Progenitor cell of endocrine pancreas (in vitro differentiated cells): ENCODE data around the gene CRISP1. TPM values are rescaled to one million over a fixed set of nuclear protein-coding genes. Genes with fewer than 3 reads are reported as not detected.
A peak's percentile ranks its signal among the peaks of the same experiment; 100 is the strongest.

Experiments used
- DNase-seq: peaks from one replicate; pipeline ENCODE4 v3.0.0; 2021; ENCODE audit warnings: low spot score; ENCODE audit not compliant: unreplicated experiment
- H3K27ac Mint-ChIP-seq: 2 replicates; pipeline ENCODE4 v1.8.0; 2021; ENCODE audit warnings: mild to moderate bottlenecking, moderate library complexity, mixed read lengths
- H3K27me3 Mint-ChIP-seq: 2 replicates; pipeline ENCODE4 v1.8.0; 2021; ENCODE audit warnings: mixed read lengths
- H3K36me3 Mint-ChIP-seq: 2 replicates; pipeline ENCODE4 v1.8.0; 2022; ENCODE audit warnings: mixed read lengths; ENCODE audit not compliant: insufficient read depth
- H3K4me1 Mint-ChIP-seq: 2 replicates; pipeline ENCODE4 v1.8.0; 2021; ENCODE audit warnings: low read depth, mixed read lengths
- H3K4me3 Mint-ChIP-seq: 2 replicates; pipeline ENCODE4 v1.8.0; 2021; ENCODE audit warnings: low read depth, mild to moderate bottlenecking, moderate library complexity, mixed read lengths
- H3K9me3 Mint-ChIP-seq: 2 replicates; pipeline ENCODE4 v1.8.0; 2021; ENCODE audit warnings: low read depth, mixed read lengths
- long read RNA-seq: library from polyadenylated mRNA; unstranded; transcript quantifications from one replicate; pipeline ENCODE4 v2.0.0, GENCODE V29; 2020
- total RNA-seq: library from RNA; stranded (reverse); gene quantifications from 2 replicates; pipeline ENCODE4 v1.2.1, GENCODE V29; 2021
- TF ChIP-seq, protein P1 (sequence below): fragments of 200-600 bp; sonication (generic); IDR thresholded peaks from one replicate; pipeline ENCODE4 v1.5.0; 2021; ENCODE audit warnings: antibody characterized with exemption, mild to moderate bottlenecking; ENCODE audit not compliant: unreplicated experiment

CRISP1 gene
- not detected in 2 replicates for total RNA-seq
- long read RNA-seq, result 0 reads

GRCh38 chr6:49866485-49866943 lies at the start of gene CRISP1:
CRISP1 (minus strand) TSS chr6:49866535; CDS start chr6:49857400, 9,135 bp downstream.
- H3K27me3 Mint-ChIP-seq, result no peaks in the 10 kb centered on the region
- H3K36me3 Mint-ChIP-seq, result no peaks in the 10 kb centered on the region
- H3K4me3 Mint-ChIP-seq, result no peak within 1 kb of the TSS
- H3K27ac Mint-ChIP-seq, result no peak within 1 kb of the TSS
- H3K9me3 Mint-ChIP-seq, result peaks cover 11% of the 10 kb centered on the region
- H3K4me1 Mint-ChIP-seq, result peaks cover 4% of the 10 kb centered on the region
- TF ChIP-seq, protein P1, sequence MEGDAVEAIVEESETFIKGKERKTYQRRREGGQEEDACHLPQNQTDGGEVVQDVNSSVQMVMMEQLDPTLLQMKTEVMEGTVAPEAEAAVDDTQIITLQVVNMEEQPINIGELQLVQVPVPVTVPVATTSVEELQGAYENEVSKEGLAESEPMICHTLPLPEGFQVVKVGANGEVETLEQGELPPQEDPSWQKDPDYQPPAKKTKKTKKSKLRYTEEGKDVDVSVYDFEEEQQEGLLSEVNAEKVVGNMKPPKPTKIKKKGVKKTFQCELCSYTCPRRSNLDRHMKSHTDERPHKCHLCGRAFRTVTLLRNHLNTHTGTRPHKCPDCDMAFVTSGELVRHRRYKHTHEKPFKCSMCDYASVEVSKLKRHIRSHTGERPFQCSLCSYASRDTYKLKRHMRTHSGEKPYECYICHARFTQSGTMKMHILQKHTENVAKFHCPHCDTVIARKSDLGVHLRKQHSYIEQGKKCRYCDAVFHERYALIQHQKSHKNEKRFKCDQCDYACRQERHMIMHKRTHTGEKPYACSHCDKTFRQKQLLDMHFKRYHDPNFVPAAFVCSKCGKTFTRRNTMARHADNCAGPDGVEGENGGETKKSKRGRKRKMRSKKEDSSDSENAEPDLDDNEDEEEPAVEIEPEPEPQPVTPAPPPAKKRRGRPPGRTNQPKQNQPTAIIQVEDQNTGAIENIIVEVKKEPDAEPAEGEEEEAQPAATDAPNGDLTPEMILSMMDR, result no peak
- no peak for DNase-seq

- peaks cover 5% of the 10 kb centered on the region for H3K4me1 Mint-ChIP-seq
- no peaks in the 10 kb centered on the region for H3K9me3 Mint-ChIP-seq
- H3K4me3 Mint-ChIP-seq, result no peak overlapping the region
- DNase-seq, result no peak
- peaks cover 10% of the 10 kb centered on the region for H3K27me3 Mint-ChIP-seq
- no peaks in the 10 kb centered on the region for H3K36me3 Mint-ChIP-seq
- TF ChIP-seq, protein P1, result no peak
- no peak overlapping the region for H3K27ac Mint-ChIP-seq
These were observed 48.7 kb upstream of the CRISP1 start for GRCh38 chr6:49915035-49915434.

GRCh38 chr6:49913636-49914375 lies 47.5 kb upstream of the CRISP1 start:
- peaks cover 5% of the 10 kb centered on the region for H3K4me1 Mint-ChIP-seq
- TF ChIP-seq, protein P1, result no peak
- no peaks in the 10 kb centered on the region for H3K9me3 Mint-ChIP-seq
- no peak overlapping the region for H3K4me3 Mint-ChIP-seq
- H3K27ac Mint-ChIP-seq, result no peak overlapping the region
- no peak for DNase-seq
- no peaks in the 10 kb centered on the region for H3K36me3 Mint-ChIP-seq
- H3K27me3 Mint-ChIP-seq, result peaks cover 10% of the 10 kb centered on the region

- no peak overlapping the region for H3K4me3 Mint-ChIP-seq
These were observed 45.9 kb upstream of the CRISP1 start for GRCh38 chr6:49912196-49912595.

GRCh38 chr6:49911252-49911651 lies 44.9 kb upstream of the CRISP1 start:
- peaks cover 5% of the 10 kb centered on the region for H3K4me1 Mint-ChIP-seq
- H3K36me3 Mint-ChIP-seq, result no peaks in the 10 kb centered on the region
- TF ChIP-seq, protein P1, result no peak
- no peak overlapping the region for H3K4me3 Mint-ChIP-seq
- no peaks in the 10 kb centered on the region for H3K27me3 Mint-ChIP-seq
- DNase-seq, result no peak
- no peak overlapping the region for H3K27ac Mint-ChIP-seq
- H3K9me3 Mint-ChIP-seq, result no peaks in the 10 kb centered on the region

More at GRCh38 chr6:49912196-49912595, 45.9 kb upstream of the CRISP1 start:
- Mint-ChIP-seq H3K9me3 (no peaks in the 10 kb centered on the region), H3K36me3 (no peaks in the 10 kb centered on the region), H3K27me3 (peaks cover 2% of the 10 kb centered on the region), H3K27ac (peak overlapping the region; percentile 77), H3K4me1 (peaks cover 5% of the 10 kb centered on the region)
- TF ChIP-seq, protein P1, result no peak
- no peak for DNase-seq
